HG03439 (cell line): ENCODE measurements around the gene SLC22A12.

Experiments
- ATAC-seq: cut with Tn5 transposase; IDR thresholded peaks from one replicate; pipeline ENCODE4 v1.9.1; 2021; ENCODE audit warnings: mild to moderate bottlenecking, moderate library complexity; ENCODE audit not compliant: unreplicated experiment

Gene SLC22A12

GRCh38 chr11:64602466-64603070 lies 11.5 kb downstream of the SLC22A12 start:
- no peak for ATAC-seq

GRCh38 chr11:64603411-64604110 lies 12.5 kb downstream of the SLC22A12 start:
- no peak for ATAC-seq

GRCh38 chr11:64604458-64605243 lies 13.6 kb downstream of the SLC22A12 start:
- ATAC-seq = no peak

GRCh38 chr11:64605244-64605560 lies 14.2 kb downstream of the SLC22A12 start:
- ATAC-seq = no peak

GRCh38 chr11:64605656-64606585 lies 14.9 kb downstream of the SLC22A12 start:
- no peak for ATAC-seq

- ATAC-seq = no peak
These were observed 15.9 kb downstream of the SLC22A12 start for GRCh38 chr11:64606796-64607380.

GRCh38 chr11:64607381-64607985 lies 16.5 kb downstream of the SLC22A12 start:
- no peak for ATAC-seq

GRCh38 chr11:64608046-64608445 lies 17.0 kb downstream of the SLC22A12 start:
- ATAC-seq = no peak

GRCh38 chr11:64608636-64609035 lies 17.6 kb downstream of the SLC22A12 start:
- ATAC-seq = no peak

- no peak for ATAC-seq
These were observed 18.5 kb downstream of the SLC22A12 start for GRCh38 chr11:64609436-64610047.

- ATAC-seq = no peak
These were observed 19.6 kb downstream of the SLC22A12 start for GRCh38 chr11:64610596-64610995.

GRCh38 chr11:64611176-64611575 lies 20.2 kb downstream of the SLC22A12 start:
- no peak for ATAC-seq

GRCh38 chr11:64611869-64612646 lies 21.0 kb downstream of the SLC22A12 start:
- no peak for ATAC-seq

- ATAC-seq = no peak
These were observed 22.6 kb downstream of the SLC22A12 start for GRCh38 chr11:64613648-64614047.

- no peak for ATAC-seq
These were observed 23.9 kb downstream of the SLC22A12 start for GRCh38 chr11:64614917-64615316.

GRCh38 chr11:64616817-64617216 lies 25.8 kb downstream of the SLC22A12 start:
- ATAC-seq = no peak

- ATAC-seq = no peak
These were observed 28.2 kb downstream of the SLC22A12 start for GRCh38 chr11:64619196-64619595.

GRCh38 chr11:64619811-64620380 lies 28.9 kb downstream of the SLC22A12 start:
- no peak for ATAC-seq
